ENCODE results near the gene TGM2. TPM values are rescaled to one million over a fixed set of nuclear protein-coding genes. Genes with fewer than 3 reads are reported as not detected.

The TGM2 gene
- total and polyA plus RNA-seq, 9 of the 15 experiments (the other 6 are each of a cell fraction or from before 2014, with no cell fraction given), result 5.5 to 78.5 (median 37.6) TPM

GRCh38 chr20:38165089-38165965 lies at the start of gene TGM2 (continued):
- TF ChIP-seq NCOA6 (IDR thresholded peaks at IDR 0.05) (no peak), NONO (IDR thresholded peaks at IDR 0.05; ENCODE audit: low read depth in 2 of 2, low read length in 1 of 2) (no peak), JUNB (CRISPR knock-in tag; conservative IDR thresholded peaks at IDR 0.05) (no peak), ARHGAP35 (IDR thresholded peaks at IDR 0.05; ENCODE audit: partially characterized antibody) (peak; percentile 72), FOXJ2 (tag; IDR thresholded peaks at IDR 0.05) (no peak), THAP12 (CRISPR knock-in tag; IDR thresholded peaks at IDR 0.05) (no peak), LARP7 (IDR thresholded peaks at IDR 0.05) (peak; percentile 95), BRD9 (IDR thresholded peaks at IDR 0.05; ENCODE audit: low read depth, partially characterized antibody) (peak; percentile 65), ZFX (CRISPR knock-in tag; IDR thresholded peaks at IDR 0.05) (no peak), STAT5B (CRISPR knock-in tag; IDR thresholded peaks at IDR 0.05) (no peak), NCOA4 (IDR thresholded peaks at IDR 0.05; ENCODE audit: partially characterized antibody) (no peak), ZNF407 (IDR thresholded peaks at IDR 0.05; ENCODE audit: low read depth) (no peak), ZNF518B (CRISPR knock-in tag; IDR thresholded peaks at IDR 0.05) (no peak)
